ENCODE measurements around the gene DCUN1D5. TPM values are rescaled to one million over a fixed set of nuclear protein-coding genes. Genes with fewer than 3 reads are reported as not detected.

The DCUN1D5 gene
- total RNA-seq, result 37.3 and 75.9 TPM in 2 replicates

DNA sequence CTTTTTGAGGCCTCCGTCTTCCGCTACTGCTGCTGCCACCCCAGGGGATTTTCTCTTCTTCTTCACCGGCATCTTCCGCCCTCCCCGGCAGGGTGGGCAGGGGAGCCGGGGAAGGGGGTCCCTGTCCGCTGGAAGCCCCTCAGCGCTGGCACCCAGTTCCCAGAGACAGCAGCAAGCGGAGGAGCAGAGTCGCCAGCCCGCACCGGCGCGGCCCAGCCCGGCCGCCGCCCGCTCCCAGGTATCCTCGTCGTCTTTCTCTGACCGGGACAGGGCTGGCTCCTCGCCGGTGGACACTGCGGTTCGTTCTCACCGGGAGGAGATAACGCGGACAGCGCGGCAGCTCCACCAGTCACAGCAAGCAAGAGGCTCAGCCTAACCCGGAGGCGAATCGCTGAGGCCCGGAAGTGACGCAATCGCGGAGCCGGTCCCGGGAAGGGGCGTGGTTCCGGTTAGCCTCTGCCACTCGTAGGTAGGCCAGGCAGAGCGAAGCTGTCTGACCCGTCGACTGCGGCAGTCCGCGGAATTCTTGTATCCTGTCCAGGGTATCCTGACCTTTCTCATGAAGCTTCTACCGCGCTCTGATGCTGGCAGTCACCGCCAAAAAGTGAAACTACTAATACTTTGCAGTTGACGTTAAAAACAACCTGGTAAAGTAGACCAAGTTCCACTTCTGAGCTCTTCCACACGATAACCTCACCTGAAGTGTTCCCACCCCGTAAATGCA is at the start of gene DCUN1D5:
DCUN1D5 (minus strand) TSS at position 360 of the 724 bp plus-strand sequence; CDS start at position 72, 288 bp downstream.

DNA sequence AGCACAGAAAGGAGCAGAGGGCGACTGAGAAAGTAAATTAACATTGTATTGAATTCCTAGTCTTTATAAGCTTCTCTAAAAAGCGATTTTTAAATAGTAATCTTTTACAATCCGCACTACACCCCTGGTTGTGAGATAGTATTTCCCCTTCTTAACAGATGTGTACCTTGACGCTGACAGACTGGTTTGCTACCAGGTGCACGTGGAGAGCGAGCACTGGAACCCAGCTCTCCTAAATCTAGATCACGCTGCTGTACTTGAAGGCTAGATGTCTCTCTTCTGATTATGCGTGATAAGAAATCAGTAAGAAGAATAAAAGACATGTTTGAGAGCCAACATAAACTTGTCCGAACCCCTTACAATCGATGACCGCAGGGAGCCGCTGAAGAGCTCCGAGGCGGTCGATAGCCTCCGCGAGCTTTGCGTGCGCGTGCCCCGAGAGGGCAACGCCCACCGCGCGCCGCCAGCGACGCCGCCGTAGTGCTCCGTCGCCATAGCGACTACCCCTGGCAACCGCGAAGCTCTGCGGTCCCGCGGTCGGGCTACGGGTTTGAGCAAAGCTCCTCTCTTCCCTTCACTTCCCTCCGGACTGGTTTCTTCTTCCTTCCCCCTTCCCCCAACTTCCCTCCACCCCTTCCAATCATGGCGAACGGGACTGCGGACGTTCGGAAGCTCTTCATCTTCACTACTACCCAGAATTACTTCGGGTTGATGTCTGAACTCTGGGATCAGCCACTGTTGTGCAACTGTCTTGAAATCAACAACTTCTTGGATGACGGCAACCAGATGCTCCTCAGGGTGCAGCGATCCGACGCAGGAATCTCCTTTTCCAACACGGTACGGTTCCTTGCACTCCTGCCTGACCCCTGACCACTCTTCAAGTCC is 17.2 kb upstream of the DCUN1D5 start, which contains the start of gene DYNC2H1:
DYNC2H1 (plus strand) TSS at position 494 of the 885 bp plus-strand sequence; CDS start at position 643, 149 bp downstream.

Other genes with a start within 250 kb of the DCUN1D5 start
- gene MMP3, start 248.6 kb downstream of the DCUN1D5 start, total RNA-seq, result under 0.01 and 3.6 TPM in 2 replicates
- gene MMP12, start 217.2 kb downstream of the DCUN1D5 start, total RNA-seq, result 0.22 TPM in 1 of 2 replicates, not detected in the other
- gene MMP13, start 136.4 kb downstream of the DCUN1D5 start, total RNA-seq, result not detected in 2 replicates
- 12.6 and 14.9 TPM in 2 replicates for gene DYNC2H1, start 17.3 kb upstream of the DCUN1D5 start, total RNA-seq